GM19397 (cell line): ENCODE measurements around the gene DHODH.
"Not testable (repeated sequence)": the region's sequence is repeated elsewhere in the genome, so short reads cannot be mapped to it uniquely, and the experiment has no call there.

ENCODE experiments used
- ATAC-seq: cut with Tn5 transposase; IDR thresholded peaks from one replicate; pipeline ENCODE4 v1.9.1; 2021; ENCODE audit warnings: mild to moderate bottlenecking, moderate library complexity; ENCODE audit not compliant: unreplicated experiment

DHODH gene

DNA sequence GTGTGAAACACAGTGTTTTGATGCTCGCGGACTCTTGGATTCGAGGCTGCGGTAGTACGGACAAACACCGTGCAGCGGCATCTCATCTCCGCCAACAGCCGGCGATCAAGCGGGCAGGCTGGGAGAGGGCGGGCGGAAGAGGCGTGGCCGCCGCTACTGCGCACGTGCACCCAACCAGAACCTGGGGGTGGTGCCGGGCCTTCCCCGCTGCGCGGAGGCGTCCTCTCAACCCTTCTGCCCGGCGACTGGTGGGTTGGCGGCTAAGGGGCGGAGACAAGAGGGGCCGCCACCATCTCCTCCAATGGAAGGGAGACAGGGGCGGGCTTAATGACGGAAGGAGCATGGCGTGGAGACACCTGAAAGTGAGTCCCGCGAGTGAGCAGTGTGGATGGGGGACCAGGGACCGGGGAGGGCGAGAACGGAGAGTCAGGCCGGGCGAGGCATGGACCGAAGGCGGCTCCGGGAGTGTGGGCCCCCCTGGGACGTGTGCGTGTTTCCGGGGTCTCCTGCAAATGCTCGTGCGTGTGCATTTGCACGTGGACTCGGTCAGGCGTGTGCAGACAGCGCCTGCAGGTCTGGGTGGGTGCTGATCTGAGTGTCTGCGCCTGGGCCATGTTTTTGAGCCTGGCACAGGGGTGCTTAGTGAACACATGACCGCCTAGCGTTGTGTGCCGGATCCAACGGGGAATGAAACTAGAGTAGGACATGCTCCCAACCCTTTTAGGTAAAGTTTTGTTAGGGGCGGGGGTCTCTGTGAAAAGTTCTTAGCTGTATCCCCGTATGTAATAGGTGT is at the start of gene DHODH:
TSS of gene DHODH (plus strand) at position 321 of the 793 bp plus-strand sequence. CDS start at position 342, 21 bp downstream.
- peak; percentile 99 for ATAC-seq

DNA sequence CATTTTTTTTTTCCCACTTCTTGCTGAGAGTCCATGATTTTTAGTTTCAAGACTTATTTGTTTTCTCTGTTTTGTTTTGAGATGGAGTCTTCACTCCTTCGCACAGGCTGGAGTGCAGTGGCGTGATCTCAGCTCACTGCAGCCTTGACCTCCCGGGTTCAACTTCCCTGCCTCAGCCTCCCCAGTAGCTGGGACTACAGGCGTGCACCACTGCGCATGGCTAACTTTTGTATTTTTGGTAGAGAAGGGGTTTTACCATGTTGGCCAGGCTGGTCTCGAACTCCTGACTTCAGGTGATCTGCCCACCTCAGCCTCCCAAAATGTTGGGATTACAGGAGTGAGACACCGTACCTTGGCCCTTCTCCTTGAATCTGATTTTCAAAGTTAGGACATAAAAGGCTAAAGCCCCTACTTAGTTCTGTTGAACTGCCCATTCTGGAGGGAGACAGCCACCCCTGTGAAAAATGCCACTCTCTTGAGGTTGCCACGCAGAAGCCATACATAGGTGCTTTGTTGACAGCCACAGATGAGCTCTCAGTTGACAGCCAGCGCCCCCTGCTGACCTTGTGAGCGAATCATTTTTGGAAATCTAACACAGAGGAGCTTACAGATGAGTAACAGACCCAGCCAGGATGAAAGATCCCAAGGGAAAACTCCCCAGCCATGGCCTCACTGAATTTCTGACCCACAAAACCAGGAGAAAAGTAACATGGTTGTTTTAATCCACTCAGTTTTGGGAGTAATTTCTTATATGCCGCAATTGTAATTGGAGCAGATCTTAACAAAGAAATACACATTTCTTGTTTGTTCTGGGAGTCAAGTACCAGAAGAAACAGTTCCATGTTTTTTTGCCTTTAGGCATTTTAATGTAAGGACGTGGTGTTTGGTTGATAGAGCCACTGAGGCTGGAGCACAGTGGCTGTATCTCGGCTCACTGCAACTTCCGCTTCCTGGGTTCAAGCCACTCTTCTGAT is 47.2 kb upstream of the DHODH start:
- ATAC-seq: no peak

- no peak for ATAC-seq
These were observed 45.2 kb upstream of the DHODH start for GRCh38 chr16:71963125-71963875.

DNA sequence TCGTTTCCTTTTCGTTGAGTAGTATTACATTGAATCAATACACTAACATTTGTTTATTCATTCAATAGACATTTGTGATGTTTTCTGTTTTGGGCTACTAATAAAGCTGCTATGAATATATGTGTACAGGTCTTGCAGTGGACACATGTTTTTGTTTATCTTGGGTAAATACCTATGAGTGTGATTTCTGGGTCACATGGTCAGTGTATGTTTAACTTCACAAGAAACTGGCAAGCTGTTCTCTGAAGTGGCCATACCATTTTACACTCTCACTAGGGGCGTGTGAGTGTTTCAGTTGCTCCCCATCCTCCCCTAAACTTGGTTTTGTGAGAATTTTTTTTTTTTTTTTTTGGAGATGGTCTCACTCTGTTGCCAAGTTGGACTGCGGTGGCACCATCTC is 43.3 kb upstream of the DHODH start:
- no peak for ATAC-seq

GRCh38 chr16:71966932-71967331 is 41.6 kb upstream of the DHODH start:
- no peak for ATAC-seq

- no peak for ATAC-seq
These were observed 39.2 kb upstream of the DHODH start for GRCh38 chr16:71969353-71969752.

- no peak for ATAC-seq
These were observed 37.0 kb upstream of the DHODH start for GRCh38 chr16:71971571-71971970.

- ATAC-seq: no peak
These were observed 36.2 kb upstream of the DHODH start for GRCh38 chr16:71972356-71972755.

DNA sequence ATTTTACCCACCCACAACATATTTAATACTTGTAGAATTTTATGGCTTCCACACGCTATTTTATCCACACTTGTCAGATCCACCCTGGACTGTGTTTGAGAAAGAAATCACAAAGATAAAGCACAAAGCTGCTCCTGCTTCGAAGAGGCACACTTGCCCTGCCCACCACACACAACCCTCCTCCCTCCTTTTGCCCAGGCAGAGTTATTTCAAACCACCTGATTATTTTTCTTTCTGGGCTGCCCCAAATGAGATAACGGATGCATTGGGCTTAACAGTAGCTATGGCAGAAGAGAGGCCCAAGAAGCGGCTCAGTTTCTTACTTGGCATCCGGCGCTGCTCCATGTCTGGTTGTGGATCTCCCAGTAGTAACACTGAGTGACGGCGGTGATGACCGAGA is 35.5 kb upstream of the DHODH start:
- no peak for ATAC-seq

DNA sequence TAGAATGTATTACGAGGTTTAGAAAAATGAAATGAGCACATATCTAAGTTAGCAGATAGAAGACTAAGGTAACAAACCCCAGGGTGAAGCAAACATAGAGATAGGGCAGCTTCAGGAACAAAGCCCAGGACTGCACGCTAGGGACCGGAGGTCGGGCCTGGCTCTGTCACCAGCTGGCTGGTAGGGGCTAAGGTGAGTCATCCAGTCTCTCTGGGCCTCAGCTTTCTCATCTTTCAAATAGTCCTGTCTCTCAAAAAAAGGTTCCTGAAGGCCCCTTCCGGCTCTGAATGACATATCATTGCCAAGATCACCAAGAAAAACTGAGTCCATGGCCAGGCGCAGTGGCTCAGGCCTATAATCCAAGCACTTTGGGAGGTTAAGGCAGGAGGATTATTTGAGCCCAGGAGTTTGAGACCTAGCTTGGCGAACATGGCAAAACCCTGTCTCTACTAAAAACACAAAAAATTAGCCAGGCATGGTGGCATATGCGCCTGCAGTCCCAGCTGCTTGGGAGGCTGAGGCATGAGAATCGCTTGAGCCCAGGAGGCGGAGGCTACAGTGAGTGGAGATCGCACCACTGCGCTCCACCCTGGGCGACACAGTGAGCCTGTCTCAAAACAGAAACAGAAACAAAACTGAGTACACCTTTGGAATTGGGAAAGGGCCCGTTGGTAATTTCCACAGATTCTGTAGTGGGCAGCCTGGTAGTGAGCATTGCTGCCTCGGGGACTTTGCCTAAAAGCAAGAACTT is 34.3 kb upstream of the DHODH start:
- no peak for ATAC-seq

DNA sequence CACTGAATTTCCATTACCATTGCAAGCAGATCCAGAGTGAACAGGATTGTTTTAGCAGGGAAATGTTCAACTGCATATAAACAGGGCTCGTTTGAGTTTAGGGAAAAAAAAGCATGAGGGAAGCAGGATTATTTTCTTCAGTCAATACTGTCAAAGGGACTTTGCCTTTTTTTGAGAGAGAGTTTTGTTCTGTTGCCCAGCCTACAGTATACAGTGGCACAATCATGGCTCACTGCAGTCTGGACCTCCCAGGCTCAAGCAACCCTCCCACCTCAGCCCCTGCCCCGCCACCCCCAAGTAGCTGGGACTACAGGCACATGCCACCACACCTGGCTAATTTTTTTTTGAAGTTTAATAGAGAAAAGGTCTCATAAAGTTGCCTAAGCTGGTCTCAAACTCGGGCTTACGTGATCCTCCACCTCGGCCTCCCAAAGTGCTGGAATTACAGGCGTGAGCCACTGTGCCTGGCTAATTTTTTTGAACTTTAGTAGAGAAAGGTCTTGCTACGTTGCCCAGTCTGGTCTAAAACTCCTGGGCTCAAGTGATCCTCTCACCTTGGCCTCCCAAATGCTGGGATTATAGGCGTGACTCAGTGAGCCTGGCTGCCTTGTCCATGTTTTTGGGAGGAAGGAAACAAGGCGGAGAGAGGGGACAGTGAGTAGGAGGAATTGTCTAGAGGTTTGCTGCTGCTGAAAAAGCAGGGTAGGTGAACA is 23.1 kb upstream of the DHODH start:
- no peak for ATAC-seq

DNA sequence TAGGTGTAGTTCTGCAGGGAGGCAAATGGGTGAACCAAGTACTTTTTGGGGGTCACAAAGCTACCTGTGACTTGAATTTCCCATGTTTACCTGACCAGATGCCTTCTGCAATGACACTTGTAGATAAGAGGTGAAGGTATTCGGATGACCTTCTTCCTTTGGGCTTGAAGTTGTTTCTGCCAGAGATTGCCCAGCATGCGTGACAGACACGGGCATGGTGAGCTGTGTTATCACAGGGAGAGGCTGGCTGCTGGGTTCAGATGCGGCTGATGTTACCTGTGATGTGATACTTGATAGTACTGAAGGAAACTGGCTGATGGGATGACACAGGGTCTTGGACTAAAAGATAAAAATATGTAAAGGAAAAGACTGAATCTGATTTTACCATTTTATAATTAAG is 22.4 kb upstream of the DHODH start:
- no peak for ATAC-seq

DNA sequence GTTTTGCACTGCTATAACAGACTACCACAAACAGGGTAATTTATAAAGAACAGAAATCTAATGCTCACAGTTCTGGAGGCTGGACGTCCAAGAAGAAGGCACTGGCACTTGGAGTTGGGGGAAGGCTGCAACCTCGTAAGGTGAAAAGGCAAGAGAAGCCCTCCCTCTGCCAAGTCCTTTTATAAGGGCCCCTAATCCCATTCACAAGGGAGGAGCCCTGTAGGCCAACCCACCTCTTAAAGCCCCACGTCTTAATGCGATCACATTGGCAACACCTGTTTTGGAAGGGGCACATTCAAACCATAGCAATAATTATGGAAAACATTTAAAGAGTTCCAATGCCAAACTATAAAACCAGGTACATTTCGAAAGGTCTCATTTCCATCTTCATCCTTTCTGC is 13.5 kb upstream of the DHODH start:
- no peak for ATAC-seq

DNA sequence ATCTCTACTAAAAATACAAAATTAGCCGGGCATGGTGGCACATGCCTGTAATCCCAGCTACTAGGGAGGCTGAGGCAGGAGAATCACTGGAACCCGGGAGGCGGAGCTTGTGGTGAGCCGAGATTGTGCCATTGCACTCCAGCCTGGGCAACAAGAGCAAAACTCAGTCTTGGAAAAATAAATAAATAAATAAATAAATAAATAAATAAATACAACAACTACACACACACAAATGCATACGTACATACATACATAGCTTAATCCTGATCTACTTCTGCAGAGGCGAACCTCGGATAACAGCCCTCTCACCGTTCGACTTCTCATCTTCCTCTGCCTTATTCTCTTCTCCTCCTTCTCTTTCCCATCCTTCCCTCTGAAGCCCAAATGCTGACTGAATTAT is 11.0 kb upstream of the DHODH start:
- not testable (repeated sequence) for ATAC-seq

- ATAC-seq: no peak
These were observed 7.2 kb upstream of the DHODH start for GRCh38 chr16:72001180-72001874.

- ATAC-seq: no peak
These were observed 5.9 kb upstream of the DHODH start for GRCh38 chr16:72002619-72003018.

DNA sequence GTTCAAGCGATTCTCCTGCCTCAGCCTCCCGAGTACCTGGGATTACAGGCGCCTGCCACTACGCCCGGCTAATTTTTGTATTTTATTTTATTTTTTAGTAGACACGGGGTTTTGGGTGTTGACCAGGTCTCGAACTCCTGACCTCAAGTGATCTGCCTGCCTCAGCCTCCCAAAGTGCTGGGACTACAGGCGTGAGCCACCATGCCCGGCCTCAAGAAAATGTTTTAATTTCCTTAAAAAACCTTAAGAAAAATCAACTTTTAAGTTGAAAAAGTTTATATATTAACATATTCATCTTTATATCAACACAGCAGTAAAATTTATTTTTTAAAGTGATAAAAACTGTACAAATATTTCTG is 500 bp upstream of the DHODH start:
- ATAC-seq: not testable (repeated sequence)

GRCh38 chr16:72009779-72010178 is 1.2 kb downstream of the DHODH start:
- ATAC-seq: no peak

- no peak for ATAC-seq
These were observed 4.1 kb downstream of the DHODH start for GRCh38 chr16:72012607-72013006.
